Panc1 (cell line): ENCODE results near the gene TMEM92. TPM values are rescaled to one million over a fixed set of nuclear protein-coding genes. Genes with fewer than 3 reads are reported as not detected.

Source experiments
- ATAC-seq: fragments of 200-7000 bp; cut with Tn5 transposase; 2 replicates; pipeline ENCODE4 v1.9.1; 2020; ENCODE audit warnings: mild to moderate bottlenecking, moderate library complexity
- BruUV-seq: library from RNA; stranded (reverse); fragments of 400-500 nt; replicated peaks from 2 replicates; lab custom pipeline; 2021; lab: Mats Ljungman, UMichigan
- CTCF ChIA-PET: fragments of 300-600 bp; sonication (Branson Sonifier 250); formaldehyde crosslinking; loops from one replicate; lab custom pipeline; 2022; ENCODE audit warnings: antibody characterized with exemption; lab: Charles Lee
- POLR2A ChIA-PET: fragments of 300-600 bp; sonication (Branson Sonifier 250); formaldehyde crosslinking; loops from one replicate; lab custom pipeline; 2022; ENCODE audit warnings: antibody characterized with exemption; lab: Charles Lee
- DNase-seq: peaks from one replicate; pipeline ENCODE4 v3.0.0-alpha.2; 2010; ENCODE audit warnings: low read depth, low spot score
- H3K27ac ChIP-seq: 2 replicates; pipeline ENCODE4 v1.5.1; 2011; ENCODE audit warnings: mild to moderate bottlenecking, low read length, inconsistent platforms
- H3K27me3 ChIP-seq: fragments of 200-500 bp; sonication (Bioruptor generic); 2 replicates; pipeline ENCODE4 v1.6.0; 2014; ENCODE audit warnings: low read length, inconsistent platforms; ENCODE audit not compliant: control insufficient read depth, insufficient read depth
- H3K36me3 ChIP-seq: fragments of 200-500 bp; sonication (Bioruptor generic); 2 replicates; pipeline ENCODE4 v1.5.1; 2014; ENCODE audit warnings: inconsistent platforms, mild to moderate bottlenecking, low read length, moderate library complexity; ENCODE audit not compliant: control insufficient read depth, insufficient read depth
- H3K4me1 ChIP-seq: 2 replicates; pipeline ENCODE4 v1.5.1; 2011; ENCODE audit warnings: inconsistent platforms, mild to moderate bottlenecking, low read length, moderate library complexity; ENCODE audit not compliant: control insufficient read depth, insufficient read depth
- H3K4me3 ChIP-seq, 2 experiments: 2 replicates each; pipeline ENCODE4 v1.5.1; 2011 to 2012; ENCODE audit warnings: low read depth in 2 of 2, low read length in 2 of 2, mild to moderate bottlenecking in 2 of 2, inconsistent platforms in 1 of 2, moderate library complexity in 1 of 2
- H3K9me3 ChIP-seq: fragments of 200-500 bp; sonication (Bioruptor generic); 2 replicates; pipeline ENCODE4 v1.5.1; 2014; ENCODE audit warnings: low read depth, mild to moderate bottlenecking, inconsistent platforms, low read length, moderate library complexity; ENCODE audit not compliant: control insufficient read depth, insufficient read depth
- CTCF ChIP-seq: fragments of 450-650 bp; IDR thresholded peaks from 2 replicates; pipeline ENCODE4 v1.5.1; 2017; ENCODE audit warnings: mild to moderate bottlenecking
- POLR2AphosphoS5 ChIP-seq: IDR thresholded peaks from 2 replicates; pipeline ENCODE4 v1.6.1; 2012; ENCODE audit warnings: mild to moderate bottlenecking, low read depth, low read length, moderate library complexity
- SIN3A ChIP-seq: IDR thresholded peaks from 2 replicates; pipeline ENCODE4 v1.6.1; 2012; ENCODE audit warnings: low read depth, mild to moderate bottlenecking, low read length, moderate library complexity, borderline replicate concordance; ENCODE audit not compliant: insufficient read depth
- TCF7L2 ChIP-seq: IDR thresholded peaks from 2 replicates; pipeline ENCODE4 v1.6.1; 2011; ENCODE audit warnings: mild to moderate bottlenecking, low read depth, low read length, inconsistent platforms
- in situ Hi-C: cut with HindIII; loops from 2 replicates; pipeline ENCODE4 v1.10.0; 2016; ENCODE audit warnings: low sequenced_read_pairs, low pct_unique_long_range_greater_than_20kb
- intact Hi-C: fragments of 100-400 bp; cut with micrococcal nuclease; formaldehyde crosslinking; loops from one replicate; pipeline ENCODE4 v1.10.0; 2022; ENCODE audit not compliant: unreplicated experiment
- total RNA-seq: library from RNA; stranded (reverse); gene quantifications from one replicate; pipeline ENCODE4 v1.2.1, GENCODE V29; 2021; ENCODE audit not compliant: unreplicated experiment
- TF ChIP-seq, protein P1 (sequence below), 2 experiments: IDR thresholded peaks; 2 replicates each; pipeline ENCODE4 v1.6.1; 2011 to 2012; ENCODE audit warnings: low read depth in 2 of 2, control low read depth in 1 of 2, low read length in 1 of 2, mild to moderate bottlenecking in 1 of 2, moderate library complexity in 1 of 2; ENCODE audit not compliant: insufficient read depth in 1 of 2

The TMEM92 gene
- total RNA-seq, 1 experiment from 2014 or later = 0.54 TPM

DNA sequence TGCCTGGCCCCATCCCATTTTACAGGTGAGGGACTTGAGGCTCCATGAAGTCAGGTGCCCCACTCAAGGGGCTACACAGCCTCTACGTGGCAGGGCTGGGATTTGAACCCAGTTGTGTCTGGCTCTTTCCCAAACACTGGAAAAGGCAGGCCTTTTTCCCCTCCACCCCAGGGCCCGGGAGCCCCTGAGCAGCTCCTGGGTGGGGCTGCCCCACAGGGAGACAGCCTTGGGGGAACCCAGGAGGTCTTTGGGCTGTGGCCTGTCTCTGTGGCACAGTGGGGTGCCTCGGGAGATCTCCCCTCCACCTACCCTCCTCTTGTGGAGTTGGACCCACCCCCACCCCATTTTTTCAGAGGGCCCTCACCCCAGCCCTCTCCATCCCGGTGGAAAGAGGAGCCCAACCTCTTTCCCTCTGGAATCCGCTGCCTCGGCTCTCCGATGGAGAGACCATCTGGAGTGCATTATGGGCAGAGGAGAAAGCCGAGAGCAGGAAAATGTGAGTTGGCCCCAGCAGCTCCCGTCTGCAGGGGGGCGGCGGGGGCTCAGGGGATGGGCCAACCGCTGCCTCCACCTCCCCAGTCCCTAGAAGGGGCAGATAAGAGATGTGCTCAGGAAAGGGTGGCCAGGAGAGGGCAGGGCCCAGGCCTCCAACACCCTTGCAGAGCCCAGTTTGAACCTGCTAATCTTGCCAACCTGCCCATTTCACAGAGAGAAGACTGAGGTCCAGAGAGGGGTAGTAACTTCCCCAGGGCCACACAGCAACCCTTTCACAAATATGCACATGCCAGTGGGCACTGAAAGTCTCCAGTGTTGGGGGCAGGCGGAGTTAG lies 15.4 kb upstream of the TMEM92 start:
- ChIA-PET CTCF (no interaction called here), POLR2A (no interaction called here)
- no peaks in the 10 kb centered on the region for H3K27me3 ChIP-seq
- DNase-seq (no peak), ATAC-seq (no peak)
- no peak overlapping the region for H3K27ac ChIP-seq
- no peak overlapping the region for H3K4me3 ChIP-seq
- no peaks in the 10 kb centered on the region for H3K36me3 ChIP-seq
- no peaks in the 10 kb centered on the region for H3K9me3 ChIP-seq
- TF ChIP-seq POLR2AphosphoS5 (no peak), CTCF (no peak), SIN3A (no peak), TCF7L2 (no peak)
- TF ChIP-seq, protein P1, sequence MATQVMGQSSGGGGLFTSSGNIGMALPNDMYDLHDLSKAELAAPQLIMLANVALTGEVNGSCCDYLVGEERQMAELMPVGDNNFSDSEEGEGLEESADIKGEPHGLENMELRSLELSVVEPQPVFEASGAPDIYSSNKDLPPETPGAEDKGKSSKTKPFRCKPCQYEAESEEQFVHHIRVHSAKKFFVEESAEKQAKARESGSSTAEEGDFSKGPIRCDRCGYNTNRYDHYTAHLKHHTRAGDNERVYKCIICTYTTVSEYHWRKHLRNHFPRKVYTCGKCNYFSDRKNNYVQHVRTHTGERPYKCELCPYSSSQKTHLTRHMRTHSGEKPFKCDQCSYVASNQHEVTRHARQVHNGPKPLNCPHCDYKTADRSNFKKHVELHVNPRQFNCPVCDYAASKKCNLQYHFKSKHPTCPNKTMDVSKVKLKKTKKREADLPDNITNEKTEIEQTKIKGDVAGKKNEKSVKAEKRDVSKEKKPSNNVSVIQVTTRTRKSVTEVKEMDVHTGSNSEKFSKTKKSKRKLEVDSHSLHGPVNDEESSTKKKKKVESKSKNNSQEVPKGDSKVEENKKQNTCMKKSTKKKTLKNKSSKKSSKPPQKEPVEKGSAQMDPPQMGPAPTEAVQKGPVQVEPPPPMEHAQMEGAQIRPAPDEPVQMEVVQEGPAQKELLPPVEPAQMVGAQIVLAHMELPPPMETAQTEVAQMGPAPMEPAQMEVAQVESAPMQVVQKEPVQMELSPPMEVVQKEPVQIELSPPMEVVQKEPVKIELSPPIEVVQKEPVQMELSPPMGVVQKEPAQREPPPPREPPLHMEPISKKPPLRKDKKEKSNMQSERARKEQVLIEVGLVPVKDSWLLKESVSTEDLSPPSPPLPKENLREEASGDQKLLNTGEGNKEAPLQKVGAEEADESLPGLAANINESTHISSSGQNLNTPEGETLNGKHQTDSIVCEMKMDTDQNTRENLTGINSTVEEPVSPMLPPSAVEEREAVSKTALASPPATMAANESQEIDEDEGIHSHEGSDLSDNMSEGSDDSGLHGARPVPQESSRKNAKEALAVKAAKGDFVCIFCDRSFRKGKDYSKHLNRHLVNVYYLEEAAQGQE (IDR thresholded peaks at IDR 0.05; ENCODE audit: insufficient read depth in 1 of 2, low read depth in 2 of 2, low read length in 1 of 2) = no peak
- no peaks in the 10 kb centered on the region; the same call in 1 of the 2 replicates for H3K4me1 ChIP-seq
- intact Hi-C loops (no loop called here), in situ Hi-C loops (loop anchor here (10.0 kb wide), 1 partner anchor 54 kb away; the partner anchor contains the start of gene COL1A1)
- BruUV-seq = no TSS peak

GRCh38 chr17:50259477-50260324 lies 14.6 kb upstream of the TMEM92 start:
- in situ Hi-C loops = loop anchor here (10.0 kb wide), 1 partner anchor 55 kb away; the partner anchor contains the start of gene COL1A1
- POLR2A ChIA-PET = no interaction called here
- BruUV-seq = no TSS peak
- intact Hi-C loops = no loop called here
- H3K36me3 ChIP-seq = no peaks in the 10 kb centered on the region
- no peak overlapping the region for H3K4me3 ChIP-seq
- no peak overlapping the region for H3K27ac ChIP-seq
- H3K9me3 ChIP-seq = no peaks in the 10 kb centered on the region
- no peaks in the 10 kb centered on the region for H3K27me3 ChIP-seq
- DNase-seq (no peak), ATAC-seq (no peak)
- H3K4me1 ChIP-seq = peaks cover 5% of the 10 kb centered on the region; the same call in 1 of the 2 replicates
- no peak for TF ChIP-seq SIN3A
- TF ChIP-seq, protein P1 (IDR thresholded peaks at IDR 0.05; ENCODE audit: insufficient read depth in 1 of 2, low read depth in 2 of 2, low read length in 1 of 2) = no peak
- no peak for TF ChIP-seq CTCF
- no peak for TF ChIP-seq TCF7L2
- CTCF ChIA-PET = no interaction called here
